ENCODE results near the gene ARIH2.

The ARIH2 gene

GRCh38 chr3:49020330-49021212 lies 101.9 kb downstream of the ARIH2 start:
- peak; percentile 42 for DNase-seq (ENCODE audit: low spot score)

- peak; percentile 98 for DNase-seq (ENCODE audit: low spot score)
Measured at GRCh38 chr3:49021213-49021812, 102.7 kb downstream of the ARIH2 start.

- peak; percentile 95 for DNase-seq (ENCODE audit: low spot score)
Measured at GRCh38 chr3:49021813-49022687, 103.4 kb downstream of the ARIH2 start, which contains the start of gene NDUFAF3. Gene NDUFAF3, plus strand, starts transcription at chr3:49022121. Its CDS starts 24 bp downstream, at chr3:49022145.

- DNase-seq (ENCODE audit: low spot score): no peak
Measured at GRCh38 chr3:49022688-49023171, 104.1 kb downstream of the ARIH2 start.

- no peak for DNase-seq (ENCODE audit: low spot score)
Measured at GRCh38 chr3:49023775-49024174, 105.1 kb downstream of the ARIH2 start.

- DNase-seq (ENCODE audit: low spot score): no peak
Measured at GRCh38 chr3:49024449-49024848, 105.8 kb downstream of the ARIH2 start.

GRCh38 chr3:49025005-49025792 lies 106.6 kb downstream of the ARIH2 start:
- DNase-seq (ENCODE audit: low spot score): no peak

- DNase-seq (ENCODE audit: low spot score): no peak
Measured at GRCh38 chr3:49025793-49026520, 107.3 kb downstream of the ARIH2 start.

- DNase-seq (ENCODE audit: low spot score): no peak
Measured at GRCh38 chr3:49026536-49026935, 107.9 kb downstream of the ARIH2 start.

- DNase-seq (ENCODE audit: low spot score): no peak
Measured at GRCh38 chr3:49027634-49028033, 109.0 kb downstream of the ARIH2 start.

- DNase-seq (ENCODE audit: low spot score): no peak
Measured at GRCh38 chr3:49028298-49028672, 109.6 kb downstream of the ARIH2 start.

- peak; percentile 96 for DNase-seq (ENCODE audit: low spot score)
Measured at GRCh38 chr3:49028673-49029562, 110.3 kb downstream of the ARIH2 start, which contains the start of gene IMPDH2. Gene IMPDH2, minus strand, starts transcription at chr3:49029398. Its CDS starts 48 bp downstream, at chr3:49029350.

- DNase-seq (ENCODE audit: low spot score): no peak
Measured at GRCh38 chr3:49029563-49029884, 110.9 kb downstream of the ARIH2 start.

- no peak for DNase-seq (ENCODE audit: low spot score)
Measured at GRCh38 chr3:49030321-49030720, 111.7 kb downstream of the ARIH2 start.

GRCh38 chr3:49032646-49033304 lies 114.1 kb downstream of the ARIH2 start:
- no peak for DNase-seq (ENCODE audit: low spot score)

GRCh38 chr3:49034650-49035049 lies 116.0 kb downstream of the ARIH2 start:
- no peak for DNase-seq (ENCODE audit: low spot score)

GRCh38 chr3:49035281-49035680 lies 116.6 kb downstream of the ARIH2 start:
- no peak for DNase-seq (ENCODE audit: low spot score)
